ENCODE measurements around the gene SPAG16.

SPAG16 gene

GRCh38 chr2:214293593-214293992 lies 1009.3 kb downstream of the SPAG16 start:
- no peaks in the 10 kb centered on the region for H3K27me3 ChIP-seq (ENCODE audit: control insufficient read depth in 1 of 2, insufficient read depth in 1 of 2, low read length in 2 of 2)
- H3K14ac ChIP-seq (ENCODE audit: low read length in 2 of 2) = no peak overlapping the region
- H3K23ac ChIP-seq (ENCODE audit: low read length in 2 of 2) = no peak overlapping the region
- peaks cover 37% of the 10 kb centered on the region for H3K9me3 ChIP-seq (ENCODE audit: control insufficient read depth, low read length)
- H3K4ac ChIP-seq (ENCODE audit: low read depth in 1 of 2, low read length in 2 of 2) = no peak overlapping the region
- H3K18ac ChIP-seq (ENCODE audit: low read depth in 1 of 2, low read length in 2 of 2) = no peak overlapping the region
- no peak overlapping the region for H3K27ac ChIP-seq (ENCODE audit: low read length, poor library complexity, severe bottlenecking)
- no peaks in the 10 kb centered on the region for H3K79me1 ChIP-seq (replicated peaks; ENCODE audit: low read length, poor library complexity, severe bottlenecking)
- H3K4me2 ChIP-seq (ENCODE audit: low read length, poor library complexity, severe bottlenecking) = no peak overlapping the region
- H3K4me1 ChIP-seq (ENCODE audit: control insufficient read depth, insufficient read depth, low read depth, low read length) = peaks cover 1% of the 10 kb centered on the region
- H4K8ac ChIP-seq (ENCODE audit: low read length) = no peak overlapping the region
- no peak for DNase-seq
- no peak overlapping the region for H2BK5ac ChIP-seq (ENCODE audit: low read depth, low read length, poor library complexity, severe bottlenecking)
- no peaks in the 10 kb centered on the region for H3K36me3 ChIP-seq (ENCODE audit: control insufficient read depth in 1 of 2, insufficient read depth in 2 of 2, low read depth in 1 of 2, low read length in 2 of 2)
- no peak overlapping the region for H3K4me3 ChIP-seq (ENCODE audit: insufficient read depth in 1 of 2, low read depth in 1 of 2, low read length in 2 of 2)
- H2BK15ac ChIP-seq (ENCODE audit: low read depth, poor library complexity, severe bottlenecking) = no peak overlapping the region
- H2AFZ ChIP-seq (ENCODE audit: low read depth, low read length) = no peak overlapping the region
- no peak overlapping the region for H2BK120ac ChIP-seq (ENCODE audit: low read depth, low read length)
- no peak overlapping the region for H2BK12ac ChIP-seq (ENCODE audit: low read length in 2 of 2)
- H2AK5ac ChIP-seq (ENCODE audit: low read length, severe bottlenecking) = no peak overlapping the region
- no peak overlapping the region for H3K9ac ChIP-seq (ENCODE audit: low read length)
- no peak overlapping the region for H4K91ac ChIP-seq (ENCODE audit: low read length)

- H3K4ac ChIP-seq (ENCODE audit: low read depth in 1 of 2, low read length in 2 of 2) = no peak overlapping the region
- no peak overlapping the region for H2BK12ac ChIP-seq (ENCODE audit: low read length in 2 of 2)
- no peaks in the 10 kb centered on the region for H3K79me1 ChIP-seq (replicated peaks; ENCODE audit: low read length, poor library complexity, severe bottlenecking)
- no peak overlapping the region for H2BK120ac ChIP-seq (ENCODE audit: low read depth, low read length)
- H3K9me3 ChIP-seq (ENCODE audit: control insufficient read depth, low read length) = peaks cover 37% of the 10 kb centered on the region
- peaks cover 1% of the 10 kb centered on the region for H3K4me1 ChIP-seq (ENCODE audit: control insufficient read depth, insufficient read depth, low read depth, low read length)
- no peaks in the 10 kb centered on the region for H3K36me3 ChIP-seq (ENCODE audit: control insufficient read depth in 1 of 2, insufficient read depth in 2 of 2, low read depth in 1 of 2, low read length in 2 of 2)
- H2BK15ac ChIP-seq (ENCODE audit: low read depth, poor library complexity, severe bottlenecking) = no peak overlapping the region
- no peak for DNase-seq
- H3K4me2 ChIP-seq (ENCODE audit: low read length, poor library complexity, severe bottlenecking) = no peak overlapping the region
- no peak overlapping the region for H3K18ac ChIP-seq (ENCODE audit: low read depth in 1 of 2, low read length in 2 of 2)
- H3K27me3 ChIP-seq (ENCODE audit: control insufficient read depth in 1 of 2, insufficient read depth in 1 of 2, low read length in 2 of 2) = no peaks in the 10 kb centered on the region
- H2AFZ ChIP-seq (ENCODE audit: low read depth, low read length) = no peak overlapping the region
- no peak overlapping the region for H4K8ac ChIP-seq (ENCODE audit: low read length)
- no peak overlapping the region for H3K14ac ChIP-seq (ENCODE audit: low read length in 2 of 2)
- H2BK5ac ChIP-seq (ENCODE audit: low read depth, low read length, poor library complexity, severe bottlenecking) = no peak overlapping the region
- no peak overlapping the region for H3K23ac ChIP-seq (ENCODE audit: low read length in 2 of 2)
- H2AK5ac ChIP-seq (ENCODE audit: low read length, severe bottlenecking) = no peak overlapping the region
- H3K4me3 ChIP-seq (ENCODE audit: insufficient read depth in 1 of 2, low read depth in 1 of 2, low read length in 2 of 2) = no peak overlapping the region
- H3K9ac ChIP-seq (ENCODE audit: low read length) = no peak overlapping the region
- no peak overlapping the region for H3K27ac ChIP-seq (ENCODE audit: low read length, poor library complexity, severe bottlenecking)
- H4K91ac ChIP-seq (ENCODE audit: low read length) = no peak overlapping the region
Observed at GRCh38 chr2:214294426-214294825, 1010.2 kb downstream of the SPAG16 start.

GRCh38 chr2:214297423-214297822 lies 1013.2 kb downstream of the SPAG16 start:
- no peak for DNase-seq

GRCh38 chr2:214310319-214310718 lies 1026.1 kb downstream of the SPAG16 start:
- no peaks in the 10 kb centered on the region for H3K27me3 ChIP-seq (ENCODE audit: control insufficient read depth in 1 of 2, insufficient read depth in 1 of 2, low read length in 2 of 2)
- H3K4me3 ChIP-seq (ENCODE audit: insufficient read depth in 1 of 2, low read depth in 1 of 2, low read length in 2 of 2) = no peak overlapping the region
- H3K4ac ChIP-seq (ENCODE audit: low read depth in 1 of 2, low read length in 2 of 2) = no peak overlapping the region
- no peak overlapping the region for H2BK15ac ChIP-seq (ENCODE audit: low read depth, poor library complexity, severe bottlenecking)
- no peak overlapping the region for H3K9ac ChIP-seq (ENCODE audit: low read length)
- H3K9me3 ChIP-seq (ENCODE audit: control insufficient read depth, low read length) = peaks cover 7% of the 10 kb centered on the region
- H3K14ac ChIP-seq (ENCODE audit: low read length in 2 of 2) = no peak overlapping the region
- H3K27ac ChIP-seq (ENCODE audit: low read length, poor library complexity, severe bottlenecking) = no peak overlapping the region
- H3K18ac ChIP-seq (ENCODE audit: low read depth in 1 of 2, low read length in 2 of 2) = no peak overlapping the region
- no peak overlapping the region for H2BK12ac ChIP-seq (ENCODE audit: low read length in 2 of 2)
- H3K23ac ChIP-seq (ENCODE audit: low read length in 2 of 2) = no peak overlapping the region
- DNase-seq = peak; percentile 22
- H4K8ac ChIP-seq (ENCODE audit: low read length) = no peak overlapping the region
- H2BK5ac ChIP-seq (ENCODE audit: low read depth, low read length, poor library complexity, severe bottlenecking) = no peak overlapping the region
- no peak overlapping the region for H2BK120ac ChIP-seq (ENCODE audit: low read depth, low read length)
- H3K4me2 ChIP-seq (ENCODE audit: low read length, poor library complexity, severe bottlenecking) = no peak overlapping the region
- no peaks in the 10 kb centered on the region for H3K4me1 ChIP-seq (ENCODE audit: control insufficient read depth, insufficient read depth, low read depth, low read length)
- no peak overlapping the region for H4K91ac ChIP-seq (ENCODE audit: low read length)
- H2AK5ac ChIP-seq (ENCODE audit: low read length, severe bottlenecking) = no peak overlapping the region
- H2AFZ ChIP-seq (ENCODE audit: low read depth, low read length) = no peak overlapping the region
- no peaks in the 10 kb centered on the region for H3K36me3 ChIP-seq (ENCODE audit: control insufficient read depth in 1 of 2, insufficient read depth in 2 of 2, low read depth in 1 of 2, low read length in 2 of 2)
- no peaks in the 10 kb centered on the region for H3K79me1 ChIP-seq (replicated peaks; ENCODE audit: low read length, poor library complexity, severe bottlenecking)

More at GRCh38 chr2:214297423-214297822, 1013.2 kb downstream of the SPAG16 start:
- H3K36me3 ChIP-seq (ENCODE audit: control insufficient read depth in 1 of 2, insufficient read depth in 2 of 2, low read depth in 1 of 2, low read length in 2 of 2) = no peaks in the 10 kb centered on the region
- no peak overlapping the region for H3K14ac ChIP-seq (ENCODE audit: low read length in 2 of 2)
- H3K23ac ChIP-seq (ENCODE audit: low read length in 2 of 2) = no peak overlapping the region
- H3K27ac ChIP-seq (ENCODE audit: low read length, poor library complexity, severe bottlenecking) = no peak overlapping the region
- H4K91ac ChIP-seq (ENCODE audit: low read length) = no peak overlapping the region
- H2BK5ac ChIP-seq (ENCODE audit: low read depth, low read length, poor library complexity, severe bottlenecking) = no peak overlapping the region
- no peak overlapping the region for H2BK12ac ChIP-seq (ENCODE audit: low read length in 2 of 2)
- no peaks in the 10 kb centered on the region for H3K79me1 ChIP-seq (replicated peaks; ENCODE audit: low read length, poor library complexity, severe bottlenecking)
- H3K4ac ChIP-seq (ENCODE audit: low read depth in 1 of 2, low read length in 2 of 2) = no peak overlapping the region
- H3K27me3 ChIP-seq (ENCODE audit: control insufficient read depth in 1 of 2, insufficient read depth in 1 of 2, low read length in 2 of 2) = no peaks in the 10 kb centered on the region
- no peak overlapping the region for H2BK15ac ChIP-seq (ENCODE audit: low read depth, poor library complexity, severe bottlenecking)
- H2AK5ac ChIP-seq (ENCODE audit: low read length, severe bottlenecking) = no peak overlapping the region
- H4K8ac ChIP-seq (ENCODE audit: low read length) = no peak overlapping the region
- WGBS = 60% methylated on average over 1 of the region's 2 CpGs
- H3K4me3 ChIP-seq (ENCODE audit: insufficient read depth in 1 of 2, low read depth in 1 of 2, low read length in 2 of 2) = no peak overlapping the region
- H2AFZ ChIP-seq (ENCODE audit: low read depth, low read length) = no peak overlapping the region
- H2BK120ac ChIP-seq (ENCODE audit: low read depth, low read length) = no peak overlapping the region
- no peak overlapping the region for H3K4me2 ChIP-seq (ENCODE audit: low read length, poor library complexity, severe bottlenecking)
- H3K18ac ChIP-seq (ENCODE audit: low read depth in 1 of 2, low read length in 2 of 2) = no peak overlapping the region
- no peak overlapping the region for H3K9ac ChIP-seq (ENCODE audit: low read length)
- H3K4me1 ChIP-seq (ENCODE audit: control insufficient read depth, insufficient read depth, low read depth, low read length) = peaks cover 1% of the 10 kb centered on the region
- H3K9me3 ChIP-seq (ENCODE audit: control insufficient read depth, low read length) = peaks cover 24% of the 10 kb centered on the region

Measured in mesenchymal stem cell (in vitro differentiated cells and primary cell).